ENCODE results near the gene DOCK11.
A peak's percentile ranks its signal among the peaks of the same experiment; 100 is the strongest.

Gene DOCK11

DNA sequence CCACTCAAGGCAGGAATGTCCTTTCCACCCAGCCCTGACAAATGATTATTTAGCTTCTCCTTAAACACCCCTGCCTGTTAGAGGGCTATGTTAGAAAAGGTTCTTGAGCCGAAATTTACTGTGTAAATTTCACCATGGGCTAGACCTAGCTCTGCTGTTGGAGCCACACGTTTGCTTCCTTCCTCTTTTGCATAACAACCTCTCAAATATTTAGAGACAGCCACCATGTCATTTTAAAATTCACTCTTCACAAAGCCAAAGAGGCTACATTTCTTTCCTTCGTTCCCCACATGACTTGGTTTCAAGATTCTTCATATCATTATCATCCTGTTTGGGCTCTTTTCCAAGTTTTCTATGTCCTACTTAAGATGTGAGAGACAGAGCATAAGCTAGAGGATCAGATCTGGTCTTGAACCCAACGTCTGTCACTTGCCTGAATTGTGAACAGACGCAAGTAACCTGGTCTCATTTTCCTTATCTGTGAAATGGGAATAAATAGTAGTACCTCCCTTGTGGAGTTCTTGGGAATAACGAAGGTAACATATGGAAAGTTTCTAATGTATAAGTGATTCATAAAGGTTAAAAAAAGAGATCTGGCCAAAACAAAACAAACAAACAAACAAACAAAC lies 6.7 kb downstream of the DOCK11 start:
- no peak for DNase-seq

DNA sequence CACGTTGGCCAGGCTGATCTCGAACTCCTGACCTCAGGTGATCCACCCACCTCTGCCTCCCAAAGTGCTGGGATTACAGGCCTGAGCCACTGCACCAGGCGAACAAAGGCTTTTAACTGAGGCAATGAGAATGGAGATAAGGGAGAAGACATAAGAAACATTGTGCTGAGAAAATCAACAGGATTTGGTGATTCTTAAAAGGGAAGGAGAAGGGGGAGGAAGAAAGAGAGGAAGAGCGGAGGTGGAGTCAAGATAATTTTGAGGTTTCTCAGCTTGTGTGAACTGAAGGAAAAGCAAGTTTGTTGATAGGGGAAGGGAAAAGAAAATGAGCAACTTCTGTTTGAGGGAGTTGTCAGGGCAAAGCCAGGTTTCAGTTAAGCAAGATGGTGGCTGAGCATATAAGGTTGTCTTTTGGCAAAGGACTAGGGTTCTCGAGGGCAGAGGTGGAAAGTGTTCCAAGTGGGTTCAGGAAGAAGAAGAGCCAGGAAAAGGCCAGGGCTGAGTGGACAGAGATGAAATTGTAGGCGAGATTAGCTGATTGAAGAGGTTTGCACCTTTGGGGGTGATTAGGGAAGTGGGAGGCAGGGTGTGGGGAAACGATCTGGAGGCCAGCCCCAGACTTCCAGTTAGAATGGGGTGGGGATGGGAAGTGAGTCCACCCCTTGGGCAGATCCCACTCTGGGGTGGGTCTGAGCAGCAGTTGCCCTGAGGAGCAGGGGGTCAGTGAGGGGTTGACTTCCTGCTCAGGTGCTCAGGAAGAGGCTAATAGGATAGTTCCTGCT lies 7.8 kb downstream of the DOCK11 start:
- DNase-seq, result no peak

DNA sequence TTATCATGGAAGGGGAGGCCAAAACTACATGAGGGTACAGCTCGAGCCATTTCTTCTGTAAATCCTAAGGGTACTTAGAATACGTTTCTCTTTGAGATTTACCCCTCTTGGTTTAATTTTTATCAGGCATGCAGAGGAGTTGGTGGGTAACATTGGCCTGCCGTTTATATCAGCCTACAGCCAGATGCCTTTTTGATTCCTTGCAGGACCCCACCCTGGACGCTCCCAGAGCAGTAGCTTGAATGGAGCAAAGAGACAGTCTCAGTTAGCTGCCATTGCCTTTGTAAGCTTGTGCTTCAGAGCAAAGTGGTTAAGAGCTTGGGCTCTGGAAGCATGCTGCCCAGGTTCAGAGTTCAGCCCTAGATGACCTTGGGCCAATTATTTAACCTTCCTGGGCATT lies 9.0 kb downstream of the DOCK11 start:
- no peak for DNase-seq

DNA sequence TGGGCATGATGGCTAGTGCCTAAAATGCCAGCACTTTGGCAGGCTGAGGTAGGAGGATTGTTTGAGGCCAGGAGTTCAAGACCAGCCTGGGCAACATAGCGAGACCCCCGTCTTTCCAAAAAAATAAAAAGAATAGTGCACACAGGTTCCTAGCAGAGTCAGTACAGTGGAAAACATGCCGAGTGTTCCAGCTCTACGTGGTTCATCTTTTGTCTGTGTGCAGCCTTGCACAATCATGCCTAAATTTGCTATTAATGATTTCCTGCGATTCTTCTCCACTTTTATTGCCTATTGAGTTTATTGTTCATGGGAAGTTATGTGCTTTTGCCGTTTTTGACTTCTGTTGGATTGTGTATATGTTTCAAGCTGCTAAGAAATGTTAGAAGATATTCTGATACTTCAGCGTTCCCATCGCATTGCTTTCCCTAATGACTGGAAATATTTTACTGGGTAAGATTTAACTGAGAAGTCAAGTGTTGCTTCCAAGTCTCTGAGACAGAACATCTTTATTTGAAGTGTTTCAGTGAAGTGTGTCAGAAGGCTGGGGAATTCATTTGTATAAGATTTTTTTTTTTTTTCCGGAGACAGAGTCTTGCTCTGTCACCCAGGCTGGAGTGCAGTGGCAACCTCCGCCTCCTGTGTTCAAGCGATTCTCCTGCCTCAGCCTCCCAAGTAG lies 11.3 kb downstream of the DOCK11 start:
- DNase-seq, result no peak

DNA sequence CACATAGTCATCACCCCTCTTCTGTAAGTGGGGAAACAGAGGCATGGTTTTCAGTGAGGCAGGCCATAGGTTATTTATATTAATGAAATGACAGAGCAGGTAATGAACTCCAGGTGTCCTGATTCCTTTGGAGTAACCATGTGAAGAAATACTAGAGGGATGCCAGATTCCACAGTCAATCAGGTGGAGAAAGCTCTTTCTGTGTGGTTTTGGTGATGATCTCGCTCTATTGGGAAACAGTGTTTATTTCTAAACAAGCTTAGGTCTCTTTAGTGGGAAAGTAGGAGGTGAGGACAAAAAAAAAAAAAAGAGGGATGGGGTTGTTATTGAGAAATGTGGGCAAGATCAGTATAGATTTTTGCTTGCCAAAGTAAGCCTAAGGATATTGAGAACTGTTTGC lies 12.2 kb downstream of the DOCK11 start:
- no peak for DNase-seq

DNA sequence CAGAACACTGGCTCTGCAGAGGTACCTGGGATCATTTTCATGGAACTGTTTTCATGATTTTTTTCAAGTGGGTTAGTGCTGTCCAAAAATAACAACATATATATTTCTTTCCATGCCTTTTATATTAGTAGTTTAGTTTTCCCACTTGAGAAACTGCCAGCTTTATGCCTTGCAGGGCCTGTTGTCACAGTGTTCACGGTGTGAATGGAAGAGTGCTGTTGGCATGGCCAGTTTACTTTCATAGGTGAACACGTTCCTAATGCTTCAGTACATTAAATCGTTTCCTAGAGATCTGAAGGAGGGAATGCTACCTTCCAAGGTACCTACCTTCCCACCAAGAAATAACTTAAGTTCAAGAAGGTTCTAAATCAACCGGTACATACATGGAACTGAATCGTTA lies 12.6 kb downstream of the DOCK11 start:
- DNase-seq, result no peak

DNA sequence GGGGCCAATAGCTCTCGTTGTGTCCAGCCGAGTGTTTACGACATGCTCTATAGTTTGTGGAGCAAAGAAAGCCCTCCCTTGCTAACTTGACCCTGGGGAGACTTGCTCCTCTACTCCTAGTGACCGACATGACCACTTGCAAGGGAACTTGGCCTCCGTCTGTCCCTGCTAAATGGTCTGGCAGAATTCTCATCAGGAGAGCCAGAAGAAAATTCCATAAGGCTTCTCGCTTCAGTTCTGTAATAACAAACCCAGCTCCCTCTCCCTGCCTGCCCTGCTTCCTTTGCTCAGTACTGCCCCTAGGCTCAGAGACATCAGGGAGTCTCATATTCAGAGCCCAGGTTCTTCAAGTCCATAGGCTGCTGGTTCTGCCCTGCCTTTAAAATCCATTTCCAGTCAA lies 13.0 kb downstream of the DOCK11 start:
- DNase-seq, result no peak

DNA sequence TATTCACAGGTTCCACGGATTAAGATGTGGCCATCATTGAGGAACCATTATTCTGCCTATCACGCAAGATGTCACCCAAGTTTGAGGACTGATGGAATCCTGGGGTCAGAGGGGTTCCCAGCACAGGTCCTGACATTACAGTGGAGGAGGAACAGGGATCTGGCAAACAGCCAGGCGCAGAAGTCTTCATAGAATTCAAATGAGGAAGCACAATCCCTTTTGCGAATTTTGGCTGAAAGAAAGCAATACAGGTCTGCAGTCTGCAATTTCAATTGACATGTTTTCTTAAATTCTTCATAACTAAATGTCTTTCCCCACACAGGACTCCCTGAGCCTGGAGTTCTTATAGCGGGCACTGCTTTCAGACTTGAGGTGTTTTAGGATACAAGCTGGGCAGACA lies 14.5 kb downstream of the DOCK11 start:
- DNase-seq, result no peak

DNA sequence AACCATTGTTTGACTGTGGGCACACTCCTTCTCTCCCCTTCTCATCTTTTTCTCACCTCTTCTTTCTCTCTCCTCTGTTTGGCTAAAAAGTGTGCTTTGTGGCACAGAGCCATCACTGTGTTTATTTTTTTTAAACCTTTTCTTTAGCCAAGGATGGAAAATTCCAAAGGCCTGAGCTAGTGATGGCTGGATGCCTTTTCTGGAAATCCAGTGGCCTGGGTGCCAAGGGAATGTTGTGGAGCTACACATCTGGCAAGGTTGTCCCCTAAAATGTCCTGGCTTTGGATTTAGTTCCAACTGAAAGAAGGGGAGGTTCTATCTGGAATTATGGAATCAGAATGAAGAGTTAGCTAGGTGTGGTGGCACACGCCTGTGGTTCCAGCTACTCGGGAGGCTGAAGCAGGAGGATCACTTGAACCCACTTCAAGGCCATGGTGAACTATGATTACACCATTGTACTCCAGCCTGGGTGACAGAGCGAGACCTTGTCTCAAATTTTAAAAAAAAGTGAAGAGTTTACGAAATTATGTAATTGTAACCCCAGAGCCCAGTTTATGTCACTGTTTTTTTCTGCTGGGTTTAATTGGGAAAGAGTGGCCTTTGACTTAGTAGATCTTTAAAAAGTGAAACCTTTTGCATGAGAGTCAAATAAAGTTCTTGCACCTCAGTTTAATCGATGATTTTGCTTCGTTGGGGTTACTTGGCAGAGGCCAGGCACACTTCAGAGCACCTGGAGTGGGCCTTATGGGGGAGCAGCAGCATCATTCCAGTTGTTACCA lies 17.7 kb downstream of the DOCK11 start:
- no peak for DNase-seq

DNA sequence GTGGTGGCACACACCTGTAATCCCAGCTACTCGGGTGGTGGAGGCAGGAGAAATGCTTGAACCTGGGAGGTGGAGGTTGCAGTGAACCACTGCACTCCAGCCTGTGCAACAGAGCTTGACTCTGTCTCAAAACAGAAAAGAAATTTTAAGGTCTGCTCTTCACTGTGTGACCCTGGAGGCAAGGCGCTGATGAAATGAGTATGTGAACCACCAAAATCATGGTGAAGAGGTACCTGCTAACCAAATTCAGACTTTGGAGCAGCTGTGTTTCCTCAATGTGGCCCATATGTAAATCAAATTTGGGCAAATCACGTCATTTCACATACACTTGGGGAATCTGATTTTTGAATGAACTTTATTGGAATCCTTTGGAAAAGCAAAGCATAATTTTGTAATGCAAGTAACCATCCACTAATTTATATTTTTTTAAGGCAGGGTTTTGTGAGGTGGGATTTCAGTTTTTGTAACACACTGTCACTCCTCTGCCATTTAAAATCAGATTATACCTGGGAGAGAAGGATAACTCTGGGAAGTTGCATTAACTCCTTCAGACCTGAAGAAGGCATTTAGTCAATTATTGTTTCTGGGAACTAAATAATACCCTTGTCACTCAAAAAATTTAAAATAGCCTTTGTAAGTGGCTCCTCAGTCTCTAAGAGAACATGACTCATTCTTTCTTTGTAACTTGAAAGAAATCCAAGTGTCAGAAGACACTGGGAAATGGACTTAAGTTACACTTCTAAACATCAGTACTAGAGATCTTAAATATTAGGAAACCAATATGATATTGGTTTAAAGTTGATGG lies 24.0 kb downstream of the DOCK11 start:
- DNase-seq, result no peak

DNA sequence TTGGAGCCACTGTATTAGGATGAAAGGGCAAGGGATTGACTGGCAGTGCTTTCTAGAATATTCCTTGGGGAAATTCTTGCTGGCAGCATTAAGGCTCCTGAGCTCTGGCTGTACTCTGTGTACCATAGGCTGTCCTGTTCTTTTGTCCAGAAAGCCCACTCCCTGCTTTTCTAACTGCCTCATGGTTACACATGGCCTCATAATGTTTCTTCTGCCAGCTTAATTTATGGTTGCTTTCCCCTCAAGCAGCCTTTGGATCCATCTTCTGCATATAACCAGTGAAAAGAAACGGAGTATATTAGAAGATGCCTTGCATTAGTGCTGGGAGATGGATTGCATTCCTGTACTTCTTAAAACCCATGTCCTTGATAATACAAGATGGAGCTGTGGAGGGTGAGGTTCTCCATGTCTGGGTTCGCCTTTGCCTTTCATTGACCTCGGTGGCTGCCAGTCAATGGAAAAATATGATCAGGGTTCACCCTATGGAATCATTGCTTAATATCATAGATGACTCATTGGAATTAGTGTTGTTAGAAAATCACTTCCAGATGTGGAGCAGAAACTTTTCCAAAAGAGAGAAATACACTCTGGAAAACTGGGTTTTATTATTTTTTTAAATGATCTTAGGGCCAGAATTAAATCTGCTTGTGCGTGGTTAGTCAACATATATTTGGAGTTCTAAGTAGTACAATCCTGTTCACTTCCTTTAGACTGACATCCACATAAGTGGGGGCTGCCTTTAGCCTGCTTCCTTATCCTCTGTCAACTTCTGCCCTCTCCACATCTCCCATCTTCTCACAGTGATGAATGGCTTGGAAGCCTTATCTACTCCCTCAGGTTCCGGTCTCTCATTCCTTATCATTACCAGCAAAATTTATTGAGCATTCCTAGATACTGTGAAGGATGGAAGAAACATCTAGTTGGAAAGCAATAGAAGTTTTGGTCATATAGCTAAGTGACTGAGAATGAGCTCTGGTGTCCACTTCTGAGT lies 24.9 kb downstream of the DOCK11 start:
- DNase-seq, result no peak

DNA sequence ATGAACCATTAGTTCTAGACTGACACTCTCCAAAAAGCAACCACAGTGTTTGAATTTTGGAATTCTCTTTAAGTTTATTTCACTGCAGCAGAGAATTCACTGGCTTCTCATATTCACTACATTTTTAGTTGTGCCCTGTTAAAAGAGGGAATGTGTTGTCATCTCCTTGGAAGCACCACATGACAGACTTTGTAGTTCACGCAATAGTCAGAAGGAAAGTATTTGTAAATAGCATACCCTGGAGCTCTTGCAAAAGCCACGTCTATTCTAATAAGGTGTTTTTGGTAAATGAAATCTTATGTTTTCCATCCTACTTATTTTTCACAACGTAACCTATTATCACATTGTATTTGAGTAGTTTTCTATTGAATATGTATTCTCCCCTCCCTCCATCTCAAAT lies 25.8 kb downstream of the DOCK11 start:
- DNase-seq, result no peak

DNA sequence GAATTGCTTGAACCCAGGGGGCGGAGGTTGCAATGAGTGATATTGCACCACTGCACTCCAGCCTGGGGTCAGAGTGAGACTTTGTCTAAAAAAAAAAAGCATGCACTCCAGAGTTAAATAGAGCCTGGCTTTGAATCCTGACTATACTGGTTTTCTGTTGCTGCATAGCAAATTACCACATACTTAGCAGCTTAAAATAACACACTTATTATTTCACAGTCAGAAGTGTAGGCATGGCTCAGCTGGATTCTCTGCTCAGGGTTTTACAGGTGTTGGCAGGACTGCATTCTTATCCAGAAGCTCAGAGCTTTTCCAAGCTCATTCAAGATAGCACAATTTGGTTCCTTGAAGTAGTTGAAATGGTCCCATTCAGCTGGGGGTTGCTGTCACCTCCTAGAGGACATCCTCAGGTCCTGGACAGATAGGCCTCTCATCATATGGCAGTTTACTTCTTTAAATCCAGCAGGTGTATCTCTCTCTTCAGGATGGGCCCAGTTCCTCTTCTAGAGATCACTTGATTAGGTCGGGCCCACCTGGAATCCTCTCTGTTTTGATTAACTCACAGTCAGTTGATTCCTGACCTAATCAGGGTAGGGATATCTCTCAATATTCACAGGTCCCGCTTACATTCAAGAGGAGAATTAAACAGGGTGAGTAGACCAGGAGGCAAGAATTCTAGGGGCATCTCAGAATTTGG lies 26.8 kb downstream of the DOCK11 start:
- no peak for DNase-seq

DNA sequence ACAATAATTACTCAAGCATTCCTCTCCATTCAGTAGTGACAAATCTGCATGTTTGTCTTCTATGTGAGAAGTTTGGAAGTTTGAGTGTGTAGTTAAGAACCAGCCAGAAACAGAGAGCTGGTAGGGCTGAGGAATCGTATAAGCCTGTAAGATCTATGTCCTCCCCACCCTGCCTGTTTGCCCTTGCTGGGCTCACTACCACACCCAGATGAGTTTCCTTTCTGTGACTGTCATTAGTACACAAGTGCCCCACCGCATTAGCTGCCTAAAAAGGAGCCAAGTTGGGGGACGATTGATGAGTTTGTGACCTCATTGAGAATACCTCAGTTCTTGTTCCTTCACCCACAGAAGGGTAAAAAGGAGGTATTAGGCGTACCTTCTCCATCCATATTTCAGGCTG lies 28.3 kb downstream of the DOCK11 start:
- no peak for DNase-seq

DNA sequence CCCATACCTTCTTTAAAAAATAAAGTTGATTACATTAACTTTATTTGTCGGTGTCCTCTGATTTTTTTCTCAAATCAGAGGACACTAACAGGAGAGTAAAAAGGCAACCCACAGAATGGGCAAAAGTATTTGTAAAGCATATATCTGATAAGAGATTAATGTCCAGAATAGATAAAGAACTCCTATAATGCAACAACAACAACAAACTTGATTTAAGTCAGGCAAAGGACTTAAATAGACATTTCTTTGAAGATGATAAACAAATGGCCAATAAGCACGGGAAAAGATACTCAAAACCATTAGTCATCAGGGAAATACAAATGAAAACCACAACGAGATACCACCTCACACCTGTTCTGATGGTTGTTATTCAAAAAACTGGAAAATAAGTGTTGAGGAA lies 28.7 kb downstream of the DOCK11 start:
- no peak for DNase-seq

DNA sequence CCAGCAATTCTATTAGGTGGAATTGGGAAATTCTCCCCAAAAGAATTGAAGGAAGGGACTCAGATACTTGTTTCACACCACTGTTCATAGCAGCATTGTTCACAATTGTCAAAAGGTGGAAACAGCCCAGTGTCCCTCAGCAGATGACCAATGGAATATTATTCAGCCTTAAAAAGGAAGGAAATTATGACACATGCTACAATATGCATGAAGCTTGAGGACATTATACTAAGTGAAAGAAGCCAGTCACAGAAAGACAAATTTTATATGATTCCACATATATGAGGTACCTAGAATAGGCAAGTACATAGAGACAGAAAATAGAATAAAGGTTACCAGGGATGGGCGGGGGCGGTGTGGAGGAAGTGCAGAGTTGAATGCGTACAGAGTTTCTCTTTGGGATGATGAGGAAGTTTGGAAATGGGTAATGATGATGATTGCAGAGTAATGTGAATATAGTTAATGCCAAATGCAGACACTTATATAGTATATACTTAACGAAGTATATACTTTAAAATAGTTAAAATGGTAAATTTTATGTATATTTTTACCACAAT lies 29.6 kb downstream of the DOCK11 start:
- no peak for DNase-seq

DNA sequence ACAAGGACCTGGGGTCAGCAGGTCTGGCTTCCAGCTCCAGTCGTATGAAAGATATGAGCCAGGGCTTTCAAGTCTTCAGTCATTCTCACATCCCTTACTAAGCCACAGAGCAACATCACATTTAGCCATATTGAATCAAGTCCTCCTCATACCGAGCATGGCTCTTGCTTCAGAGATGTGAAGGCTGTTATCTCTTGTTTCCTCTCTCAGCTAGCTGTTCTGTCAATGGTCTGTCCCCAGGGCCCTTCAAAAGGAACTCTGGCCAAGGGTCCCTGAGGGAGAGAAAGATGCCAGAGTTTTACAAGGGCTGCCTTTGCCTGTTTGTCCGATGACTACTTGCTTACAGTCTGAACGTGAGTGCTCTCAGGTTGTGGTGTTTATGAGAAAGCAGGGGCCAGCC lies 30.5 kb downstream of the DOCK11 start:
- DNase-seq, result no peak

DNA sequence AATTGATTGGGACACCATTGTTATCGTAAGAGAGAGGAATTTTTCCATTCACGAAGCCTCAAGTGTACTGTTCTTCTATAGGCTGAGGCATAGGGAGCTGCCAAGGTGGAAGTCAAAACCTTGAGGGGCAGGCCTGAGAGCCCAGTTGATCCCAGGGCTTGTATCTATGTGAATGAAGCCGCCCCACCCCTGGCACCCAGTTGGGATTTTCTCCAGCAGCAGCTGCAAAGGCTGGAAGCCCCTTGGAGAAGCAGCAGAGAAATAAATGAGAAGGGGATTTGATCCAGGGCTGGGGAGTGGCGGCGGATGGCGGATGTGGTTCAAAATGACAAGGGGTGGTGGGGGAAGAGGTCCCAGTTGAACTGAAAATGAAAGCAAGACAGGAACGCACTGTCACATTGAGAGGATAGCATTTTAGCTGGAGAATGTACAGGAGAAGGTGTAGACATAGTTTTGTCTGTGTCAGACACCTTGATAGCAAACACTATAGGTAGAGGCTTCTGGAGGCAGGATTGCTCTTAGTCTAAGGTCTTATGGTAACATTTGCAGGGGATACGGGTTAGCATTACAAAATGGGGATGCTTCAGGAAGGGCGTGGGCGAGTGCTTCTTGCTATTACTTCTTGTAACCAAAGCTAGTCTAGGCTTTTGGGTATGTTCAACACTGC lies 32.6 kb downstream of the DOCK11 start:
- DNase-seq, result no peak

DNA sequence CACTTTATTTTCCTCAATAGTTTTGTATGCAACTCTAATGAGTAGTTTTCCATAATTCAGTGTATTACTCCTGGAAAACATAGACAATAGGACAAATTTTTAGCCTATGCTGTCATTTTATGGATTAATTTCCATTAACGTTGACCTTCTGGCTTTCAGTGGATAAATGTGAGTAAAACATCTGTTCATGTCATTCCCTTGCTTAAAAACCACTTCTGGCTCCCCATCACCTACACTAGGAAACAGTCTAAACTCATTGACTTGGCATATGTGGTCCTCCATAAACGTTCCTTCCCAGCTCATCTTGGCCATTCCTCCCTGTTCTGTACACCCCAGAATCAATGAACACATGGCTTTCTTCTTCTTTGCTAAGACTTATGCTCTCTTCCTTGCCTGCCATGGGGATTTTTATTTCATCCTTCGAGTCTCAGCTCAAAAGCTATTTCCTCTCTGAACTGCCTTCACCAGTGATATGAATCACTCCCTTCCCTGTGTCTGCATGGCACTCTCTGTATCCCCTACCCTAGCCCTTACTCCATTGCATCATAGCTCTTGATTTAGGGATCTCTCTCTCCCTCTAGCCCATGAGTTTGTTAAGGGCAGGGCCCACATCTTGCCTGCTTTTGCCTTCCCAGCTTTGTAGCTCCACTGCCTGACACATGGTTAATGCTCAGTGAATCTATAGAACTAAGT lies 34.8 kb downstream of the DOCK11 start:
- peak; percentile 73 for DNase-seq

All from NCI-H524 treated with DMSO at 0.1 percent for 48 hours (cell line).